Measurements from ENCODE around the gene ALG1.
"Not testable (repeated sequence)": the region's sequence is repeated elsewhere in the genome, so short reads cannot be mapped to it uniquely, and the experiment has no call there.

Gene ALG1

GRCh38 chr16:5084802-5085201, 13.2 kb downstream of the ALG1 start:
- not testable (repeated sequence) for H3K27me3 ChIP-seq (ENCODE audit: control insufficient read depth in 1 of 2, insufficient read depth in 2 of 2, low read length in 2 of 2); H3K4me1 ChIP-seq (ENCODE audit: control insufficient read depth in 1 of 2, insufficient read depth in 2 of 2, low read length in 2 of 2); H3K27ac ChIP-seq (ENCODE audit: low read depth, low read length); H3K9me3 ChIP-seq (ENCODE audit: control insufficient read depth in 1 of 2, low read length in 2 of 2); H3K4me3 ChIP-seq (ENCODE audit: low read depth in 1 of 2, low read length in 2 of 2); H3K9ac ChIP-seq (ENCODE audit: low read depth in 1 of 2, low read length in 2 of 2)
- peaks cover 0 to 20% of the 10 kb centered on the region in 2 donors for H3K36me3 ChIP-seq (ENCODE audit: control insufficient read depth in 1 of 2, insufficient read depth in 2 of 2, low read length in 2 of 2)

GRCh38 chr16:5085716-5086115, 14.1 kb downstream of the ALG1 start:
- H3K9me3 ChIP-seq (ENCODE audit: control insufficient read depth in 1 of 2, low read length in 2 of 2); H3K27ac ChIP-seq (ENCODE audit: low read depth, low read length); H3K4me1 ChIP-seq (ENCODE audit: control insufficient read depth in 1 of 2, insufficient read depth in 2 of 2, low read length in 2 of 2); H3K9ac ChIP-seq (ENCODE audit: low read depth in 1 of 2, low read length in 2 of 2); H3K4me3 ChIP-seq (ENCODE audit: low read depth in 1 of 2, low read length in 2 of 2); H3K27me3 ChIP-seq (ENCODE audit: control insufficient read depth in 1 of 2, insufficient read depth in 2 of 2, low read length in 2 of 2): not testable (repeated sequence)
- peaks cover 0 to 25% of the 10 kb centered on the region in 2 donors for H3K36me3 ChIP-seq (ENCODE audit: control insufficient read depth in 1 of 2, insufficient read depth in 2 of 2, low read length in 2 of 2)

DNA sequence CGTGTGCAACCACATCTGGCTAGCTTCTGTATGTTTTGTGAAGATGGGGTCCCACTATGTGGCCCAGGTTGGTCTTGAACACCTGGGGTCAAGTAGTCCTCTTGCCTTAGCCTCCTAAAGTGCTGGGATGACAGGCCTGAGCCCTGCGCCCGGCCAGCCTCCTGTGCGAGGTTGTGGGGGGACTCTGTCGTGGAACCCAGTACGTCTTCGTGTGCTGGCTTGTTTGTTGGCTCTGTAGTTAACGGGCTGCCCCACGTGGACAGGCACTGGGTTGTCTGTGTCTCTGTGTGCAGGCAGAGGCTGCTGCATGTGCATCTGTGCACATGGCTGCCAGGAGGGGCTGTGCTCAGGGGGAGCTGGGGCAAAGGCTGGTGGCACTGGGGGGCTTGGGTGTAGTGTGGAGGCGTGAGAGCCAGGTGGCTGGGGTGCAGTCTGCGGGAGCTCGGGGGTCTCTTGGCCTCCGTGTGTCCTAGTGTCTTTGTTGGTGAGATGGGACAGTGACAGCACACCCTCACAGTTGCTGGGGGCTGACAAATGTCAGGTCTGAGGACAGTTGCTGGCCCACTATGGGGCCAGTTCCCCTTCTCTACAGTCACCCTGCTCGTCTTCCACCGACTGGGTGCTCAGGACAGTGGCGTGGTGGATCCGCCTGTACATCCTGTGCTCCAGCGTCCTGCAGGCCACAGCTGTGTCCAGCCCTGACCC, 16.6 kb downstream of the ALG1 start:
- not testable (repeated sequence) for H3K9ac ChIP-seq (ENCODE audit: low read depth in 1 of 2, low read length in 2 of 2); H3K27ac ChIP-seq (ENCODE audit: low read depth, low read length); H3K4me1 ChIP-seq (ENCODE audit: control insufficient read depth in 1 of 2, insufficient read depth in 2 of 2, low read length in 2 of 2); H3K4me3 ChIP-seq (ENCODE audit: low read depth in 1 of 2, low read length in 2 of 2); H3K27me3 ChIP-seq (ENCODE audit: control insufficient read depth in 1 of 2, insufficient read depth in 2 of 2, low read length in 2 of 2); H3K9me3 ChIP-seq (ENCODE audit: control insufficient read depth in 1 of 2, low read length in 2 of 2)
- peaks cover 0 to 26% of the 10 kb centered on the region in 2 donors for H3K36me3 ChIP-seq (ENCODE audit: control insufficient read depth in 1 of 2, insufficient read depth in 2 of 2, low read length in 2 of 2)

GRCh38 chr16:5088936-5089335, 17.3 kb downstream of the ALG1 start:
- H3K36me3 ChIP-seq (ENCODE audit: control insufficient read depth in 1 of 2, insufficient read depth in 2 of 2, low read length in 2 of 2), result peaks cover 0 to 26% of the 10 kb centered on the region in 2 donors
- not testable (repeated sequence) for H3K27me3 ChIP-seq (ENCODE audit: control insufficient read depth in 1 of 2, insufficient read depth in 2 of 2, low read length in 2 of 2); H3K9me3 ChIP-seq (ENCODE audit: control insufficient read depth in 1 of 2, low read length in 2 of 2); H3K4me3 ChIP-seq (ENCODE audit: low read depth in 1 of 2, low read length in 2 of 2); H3K27ac ChIP-seq (ENCODE audit: low read depth, low read length); H3K9ac ChIP-seq (ENCODE audit: low read depth in 1 of 2, low read length in 2 of 2); H3K4me1 ChIP-seq (ENCODE audit: control insufficient read depth in 1 of 2, insufficient read depth in 2 of 2, low read length in 2 of 2)

DNA sequence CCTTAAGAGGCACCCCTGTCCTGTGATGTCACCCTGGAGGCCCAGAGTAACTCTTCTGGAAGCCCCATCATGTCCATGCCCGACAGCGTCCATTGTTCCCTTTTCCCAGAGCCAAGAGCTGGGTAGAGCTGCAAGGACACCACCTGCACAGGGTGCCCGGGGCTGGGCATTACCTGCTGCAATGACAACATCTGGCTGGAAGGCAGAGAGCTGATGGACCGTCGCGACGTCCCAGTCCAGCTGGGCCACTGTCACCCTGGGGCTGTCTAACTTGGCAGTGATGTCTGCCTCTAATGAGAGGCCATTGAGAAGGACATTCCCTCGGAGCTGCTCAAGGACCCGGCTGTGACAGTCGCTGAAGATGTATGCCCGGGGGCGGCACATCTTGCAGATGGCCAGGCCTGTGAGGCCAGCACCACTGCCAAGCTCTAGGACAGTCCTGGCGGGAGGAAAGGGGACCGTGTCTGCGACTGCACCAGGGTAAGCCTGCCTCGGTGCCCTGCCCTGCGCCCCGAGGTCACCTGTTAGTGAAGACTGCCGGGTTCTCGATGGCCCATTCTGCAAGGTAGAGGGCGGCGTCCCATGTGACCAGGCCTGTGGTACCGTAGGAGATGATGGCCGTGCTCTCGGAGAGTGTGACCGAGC, 18.4 kb downstream of the ALG1 start:
- H3K9ac ChIP-seq (ENCODE audit: low read depth in 1 of 2, low read length in 2 of 2); H3K27me3 ChIP-seq (ENCODE audit: control insufficient read depth in 1 of 2, insufficient read depth in 2 of 2, low read length in 2 of 2); H3K4me3 ChIP-seq (ENCODE audit: low read depth in 1 of 2, low read length in 2 of 2); H3K4me1 ChIP-seq (ENCODE audit: control insufficient read depth in 1 of 2, insufficient read depth in 2 of 2, low read length in 2 of 2); H3K27ac ChIP-seq (ENCODE audit: low read depth, low read length); H3K9me3 ChIP-seq (ENCODE audit: control insufficient read depth in 1 of 2, low read length in 2 of 2): not testable (repeated sequence)
- peaks cover 0 to 26% of the 10 kb centered on the region in 2 donors for H3K36me3 ChIP-seq (ENCODE audit: control insufficient read depth in 1 of 2, insufficient read depth in 2 of 2, low read length in 2 of 2)

DNA sequence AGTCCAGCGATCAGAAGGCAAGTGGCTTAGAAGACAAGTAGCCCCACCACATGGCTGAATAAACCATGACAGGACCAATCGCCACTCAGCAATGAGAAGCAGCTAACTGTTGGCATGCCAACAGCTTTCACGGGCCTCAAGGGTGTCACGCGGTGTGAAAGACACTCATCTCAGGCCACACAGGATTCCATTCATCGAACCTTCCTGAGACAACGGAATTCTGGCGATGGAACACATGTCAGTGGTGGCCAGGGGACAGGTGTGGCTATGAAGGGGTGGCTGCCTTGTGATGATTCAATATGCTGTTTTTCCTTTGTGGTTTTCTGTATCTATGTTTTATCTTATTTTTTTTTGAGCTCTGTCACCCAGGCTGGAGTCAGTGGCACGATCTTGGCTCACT, 18.9 kb downstream of the ALG1 start:
- H3K4me3 ChIP-seq (ENCODE audit: low read depth in 1 of 2, low read length in 2 of 2); H3K9ac ChIP-seq (ENCODE audit: low read depth in 1 of 2, low read length in 2 of 2); H3K9me3 ChIP-seq (ENCODE audit: control insufficient read depth in 1 of 2, low read length in 2 of 2); H3K27ac ChIP-seq (ENCODE audit: low read depth, low read length); H3K27me3 ChIP-seq (ENCODE audit: control insufficient read depth in 1 of 2, insufficient read depth in 2 of 2, low read length in 2 of 2); H3K4me1 ChIP-seq (ENCODE audit: control insufficient read depth in 1 of 2, insufficient read depth in 2 of 2, low read length in 2 of 2): not testable (repeated sequence)
- H3K36me3 ChIP-seq (ENCODE audit: control insufficient read depth in 1 of 2, insufficient read depth in 2 of 2, low read length in 2 of 2), result peaks cover 0 to 23% of the 10 kb centered on the region in 2 donors

DNA sequence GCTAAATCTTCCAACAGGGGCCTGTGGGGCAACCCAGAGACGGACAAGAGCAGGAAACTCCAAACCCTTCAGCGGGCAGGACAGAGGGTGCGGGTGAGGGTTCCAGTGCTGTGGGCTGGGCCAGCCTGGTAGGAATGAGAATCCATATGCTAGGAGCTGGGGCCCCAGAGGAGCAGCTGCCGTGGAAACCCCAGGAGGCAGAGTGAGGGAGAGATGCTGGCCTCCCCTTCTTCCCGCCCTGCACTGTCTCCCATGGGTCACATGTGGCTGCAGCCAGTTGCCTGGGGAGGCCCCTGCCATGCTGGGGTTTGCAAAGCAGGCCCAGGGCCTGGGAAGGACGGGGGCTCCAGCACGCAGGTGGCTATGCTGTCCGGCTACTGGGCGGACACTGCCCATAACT, 21.4 kb downstream of the ALG1 start:
- H3K4me3 ChIP-seq (ENCODE audit: low read depth in 1 of 2, low read length in 2 of 2); H3K27ac ChIP-seq (ENCODE audit: low read depth, low read length); H3K9me3 ChIP-seq (ENCODE audit: control insufficient read depth in 1 of 2, low read length in 2 of 2); H3K9ac ChIP-seq (ENCODE audit: low read depth in 1 of 2, low read length in 2 of 2); H3K27me3 ChIP-seq (ENCODE audit: control insufficient read depth in 1 of 2, insufficient read depth in 2 of 2, low read length in 2 of 2); H3K4me1 ChIP-seq (ENCODE audit: control insufficient read depth in 1 of 2, insufficient read depth in 2 of 2, low read length in 2 of 2): not testable (repeated sequence)
- peaks cover 0 to 19% of the 10 kb centered on the region in 2 donors for H3K36me3 ChIP-seq (ENCODE audit: control insufficient read depth in 1 of 2, insufficient read depth in 2 of 2, low read length in 2 of 2)

- not testable (repeated sequence) for H3K27ac ChIP-seq (ENCODE audit: low read depth, low read length); H3K4me3 ChIP-seq (ENCODE audit: low read depth in 1 of 2, low read length in 2 of 2); H3K9me3 ChIP-seq (ENCODE audit: control insufficient read depth in 1 of 2, low read length in 2 of 2); H3K27me3 ChIP-seq (ENCODE audit: control insufficient read depth in 1 of 2, insufficient read depth in 2 of 2, low read length in 2 of 2); H3K9ac ChIP-seq (ENCODE audit: low read depth in 1 of 2, low read length in 2 of 2); H3K4me1 ChIP-seq (ENCODE audit: control insufficient read depth in 1 of 2, insufficient read depth in 2 of 2, low read length in 2 of 2)
- H3K36me3 ChIP-seq (ENCODE audit: control insufficient read depth in 1 of 2, insufficient read depth in 2 of 2, low read length in 2 of 2), result peaks cover 0 to 15% of the 10 kb centered on the region in 2 donors
These were observed 22.1 kb downstream of the ALG1 start for GRCh38 chr16:5093746-5094145.

DNA sequence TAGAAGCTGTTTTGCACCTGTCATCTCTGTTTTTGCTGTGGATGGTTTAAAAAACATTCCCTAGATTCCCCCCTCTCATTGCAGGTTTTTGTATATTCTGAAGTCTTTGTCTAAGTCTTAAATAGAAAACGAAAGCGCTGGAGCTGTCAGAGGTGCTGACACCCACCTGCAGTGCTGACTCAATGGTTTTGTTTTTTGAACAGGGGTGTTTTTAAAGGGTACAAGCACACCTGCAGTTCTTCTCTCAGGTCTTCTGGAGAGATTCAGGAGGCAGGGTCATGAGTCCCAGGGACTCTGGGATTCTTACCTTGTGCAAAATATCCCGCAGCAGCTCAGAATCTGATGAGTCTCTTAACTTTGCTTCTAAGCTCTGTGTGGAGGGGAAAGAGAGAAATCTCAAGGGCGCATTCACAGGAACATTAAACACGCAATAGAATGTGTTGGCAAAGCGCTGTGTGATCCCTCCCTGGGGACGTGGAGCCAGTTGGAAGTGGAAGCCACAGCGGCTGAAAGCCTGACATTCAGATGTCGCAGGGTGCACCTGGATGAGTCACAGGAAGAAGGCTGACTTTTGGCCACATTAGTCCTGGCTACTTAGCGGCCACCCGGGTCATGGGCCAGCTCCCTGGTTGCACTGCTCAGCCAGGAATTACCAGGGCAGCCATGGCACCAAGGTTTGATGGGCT, 23.6 kb downstream of the ALG1 start:
- H3K27ac ChIP-seq (ENCODE audit: low read depth, low read length); H3K27me3 ChIP-seq (ENCODE audit: control insufficient read depth in 1 of 2, insufficient read depth in 2 of 2, low read length in 2 of 2); H3K9me3 ChIP-seq (ENCODE audit: control insufficient read depth in 1 of 2, low read length in 2 of 2); H3K4me1 ChIP-seq (ENCODE audit: control insufficient read depth in 1 of 2, insufficient read depth in 2 of 2, low read length in 2 of 2); H3K4me3 ChIP-seq (ENCODE audit: low read depth in 1 of 2, low read length in 2 of 2); H3K36me3 ChIP-seq (ENCODE audit: control insufficient read depth in 1 of 2, insufficient read depth in 2 of 2, low read length in 2 of 2); H3K9ac ChIP-seq (ENCODE audit: low read depth in 1 of 2, low read length in 2 of 2): not testable (repeated sequence)

GRCh38 chr16:5096437-5097060, 24.9 kb downstream of the ALG1 start:
- H3K4me3 ChIP-seq (ENCODE audit: low read depth in 1 of 2, low read length in 2 of 2), result peak overlapping the region; percentile 31 to 73
- peak overlapping the region in 1 of 2 donors; percentile 72 for H3K9ac ChIP-seq (ENCODE audit: low read depth in 1 of 2, low read length in 2 of 2)
- H3K27ac ChIP-seq (ENCODE audit: low read depth, low read length), result not testable (repeated sequence)

More at GRCh38 chr16:5096437-5097060, 24.9 kb downstream of the ALG1 start:
- not testable (repeated sequence) for H3K9me3 ChIP-seq (ENCODE audit: control insufficient read depth in 1 of 2, low read length in 2 of 2); H3K4me1 ChIP-seq (ENCODE audit: control insufficient read depth in 1 of 2, insufficient read depth in 2 of 2, low read length in 2 of 2); H3K27me3 ChIP-seq (ENCODE audit: control insufficient read depth in 1 of 2, insufficient read depth in 2 of 2, low read length in 2 of 2); H3K36me3 ChIP-seq (ENCODE audit: control insufficient read depth in 1 of 2, insufficient read depth in 2 of 2, low read length in 2 of 2)
